ENCODE measurements around the gene WAPL. TPM values are rescaled to one million over a fixed set of nuclear protein-coding genes. Genes with fewer than 3 reads are reported as not detected.

The WAPL gene
- total and polyA plus RNA-seq, 2 of the 13 experiments (the other 11 are each of a cell fraction or from before 2014, with no cell fraction given) = 13.2 to 43.5 TPM

DNA sequence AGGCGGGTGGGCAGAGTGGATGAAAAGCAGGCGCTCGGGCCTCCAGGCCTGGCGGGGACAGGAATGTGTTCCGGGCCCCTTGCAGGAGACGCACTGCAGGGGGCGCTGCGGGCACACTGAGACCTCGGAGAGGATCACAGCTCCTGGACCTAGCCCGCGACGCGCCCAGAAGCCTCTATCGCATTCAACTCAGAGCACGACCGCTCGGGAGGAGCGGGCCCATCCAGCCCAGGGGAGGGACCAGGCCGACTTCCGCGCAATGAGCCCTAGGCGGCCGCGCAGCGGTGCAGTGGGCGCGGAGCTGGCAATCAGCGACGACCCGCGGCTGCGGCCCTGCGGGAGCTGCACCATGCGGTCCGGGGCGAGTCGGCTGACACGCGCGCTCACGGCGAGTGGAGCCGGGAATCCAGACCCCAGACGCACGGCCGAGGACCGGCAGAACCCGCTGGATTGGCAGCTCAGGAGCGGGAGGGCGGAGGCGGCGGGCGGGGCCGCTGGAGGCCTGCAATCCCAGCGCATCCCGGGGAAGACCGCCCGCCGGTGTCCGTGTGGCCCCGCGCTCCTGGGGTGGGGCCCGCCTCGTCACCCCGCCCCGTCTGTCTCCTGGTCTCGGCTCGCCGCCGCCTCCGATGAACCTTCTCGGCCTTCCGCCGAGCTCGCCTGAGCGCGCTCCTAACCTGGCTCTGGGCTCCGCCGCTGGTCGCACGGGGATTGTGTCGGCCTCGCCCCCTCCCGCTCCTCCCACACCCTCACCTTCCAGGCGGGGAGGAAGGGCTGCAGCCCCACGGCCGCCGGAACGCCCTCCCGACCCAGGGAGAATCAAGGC is 121.5 kb downstream of the WAPL start (continued):
- no peak; the same call in 1 of the 2 replicates for TF ChIP-seq RNF219 (CRISPR knock-in tag; IDR thresholded peaks at IDR 0.05)
- TF ChIP-seq PHF21A (CRISPR knock-in tag; IDR thresholded peaks at IDR 0.05) = peak; percentile 97
- TF ChIP-seq PAF1 (CRISPR knock-in tag; IDR thresholded peaks at IDR 0.05) = no peak
- peak; percentile 69; the same call in 1 of the 2 replicates for TF ChIP-seq ZNF589 (CRISPR knock-in tag; conservative IDR thresholded peaks at IDR 0.05)
- peak; percentile 94 for TF ChIP-seq SALL1 (CRISPR knock-in tag; IDR thresholded peaks at IDR 0.05)
- peak; percentile 18; the same call in 1 of the 2 replicates for TF ChIP-seq MIER3 (CRISPR knock-in tag; IDR thresholded peaks at IDR 0.05; ENCODE audit: borderline replicate concordance)
- TF ChIP-seq ZNF644 (CRISPR knock-in tag; IDR thresholded peaks at IDR 0.05; ENCODE audit: low read depth) = no peak
- TF ChIP-seq ZBTB3 (CRISPR knock-in tag; IDR thresholded peaks at IDR 0.05; ENCODE audit: borderline replicate concordance, low read depth) = no peak; the same call in 1 of the 2 replicates
- TF ChIP-seq, protein P1, sequence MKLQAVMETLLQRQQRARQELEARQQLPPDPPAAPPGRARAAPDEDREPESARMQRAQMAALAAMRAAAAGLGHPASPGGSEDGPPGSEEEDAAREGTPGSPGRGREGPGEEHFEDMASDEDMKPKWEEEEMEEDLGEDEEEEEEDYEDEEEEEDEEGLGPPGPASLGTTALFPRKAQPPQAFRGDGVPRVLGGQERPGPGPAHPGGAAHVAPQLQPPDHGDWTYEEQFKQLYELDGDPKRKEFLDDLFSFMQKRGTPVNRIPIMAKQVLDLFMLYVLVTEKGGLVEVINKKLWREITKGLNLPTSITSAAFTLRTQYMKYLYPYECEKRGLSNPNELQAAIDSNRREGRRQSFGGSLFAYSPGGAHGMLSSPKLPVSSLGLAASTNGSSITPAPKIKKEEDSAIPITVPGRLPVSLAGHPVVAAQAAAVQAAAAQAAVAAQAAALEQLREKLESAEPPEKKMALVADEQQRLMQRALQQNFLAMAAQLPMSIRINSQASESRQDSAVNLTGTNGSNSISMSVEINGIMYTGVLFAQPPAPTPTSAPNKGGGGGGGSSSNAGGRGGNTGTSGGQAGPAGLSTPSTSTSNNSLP (IDR thresholded peaks at IDR 0.05; ENCODE audit: low read depth, low read length) = peak; percentile 61; the same call in 1 of the 2 replicates
- peak; percentile 59 for TF ChIP-seq BCL6 (CRISPR knock-in tag; IDR thresholded peaks at IDR 0.05)
- TF ChIP-seq, protein P2, sequence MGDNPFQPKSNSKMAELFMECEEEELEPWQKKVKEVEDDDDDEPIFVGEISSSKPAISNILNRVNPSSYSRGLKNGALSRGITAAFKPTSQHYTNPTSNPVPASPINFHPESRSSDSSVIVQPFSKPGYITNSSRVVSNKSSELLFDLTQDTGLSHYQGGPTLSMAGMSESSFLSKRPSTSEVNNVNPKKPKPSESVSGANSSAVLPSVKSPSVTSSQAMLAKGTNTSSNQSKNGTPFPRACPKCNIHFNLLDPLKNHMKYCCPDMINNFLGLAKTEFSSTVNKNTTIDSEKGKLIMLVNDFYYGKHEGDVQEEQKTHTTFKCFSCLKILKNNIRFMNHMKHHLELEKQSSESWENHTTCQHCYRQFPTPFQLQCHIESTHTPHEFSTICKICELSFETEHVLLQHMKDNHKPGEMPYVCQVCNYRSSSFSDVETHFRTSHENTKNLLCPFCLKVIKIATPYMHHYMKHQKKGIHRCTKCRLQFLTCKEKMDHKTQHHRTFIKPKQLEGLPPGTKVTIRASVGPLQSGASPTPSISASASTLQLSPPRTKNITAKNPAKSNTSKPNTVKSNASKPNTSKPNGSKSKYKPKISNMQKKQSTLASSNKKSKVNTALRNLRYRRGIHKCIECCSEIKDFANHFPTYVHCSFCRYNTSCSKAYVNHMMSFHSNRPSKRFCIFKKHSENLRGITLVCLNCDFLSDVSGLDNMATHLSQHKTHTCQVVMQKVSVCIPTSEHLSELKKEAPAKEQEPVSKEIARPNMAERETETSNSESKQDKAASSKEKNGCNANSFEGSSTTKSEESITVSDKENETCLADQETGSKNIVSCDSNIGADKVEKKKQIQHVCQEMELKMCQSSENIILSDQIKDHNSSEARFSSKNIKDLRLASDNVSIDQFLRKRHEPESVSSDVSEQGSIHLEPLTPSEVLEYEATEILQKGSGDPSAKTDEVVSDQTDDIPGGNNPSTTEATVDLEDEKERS (CRISPR knock-in tag; IDR thresholded peaks at IDR 0.05) = no peak
- TF ChIP-seq ZEB1 (IDR thresholded peaks at IDR 0.05; ENCODE audit: insufficient replicate concordance, low read depth) = no peak
- peak; percentile 56; the same call in 1 of the 2 replicates for TF ChIP-seq RCOR2 (CRISPR knock-in tag; IDR thresholded peaks at IDR 0.05)
- TF ChIP-seq ZNF552 (CRISPR knock-in tag; IDR thresholded peaks at IDR 0.05; ENCODE audit: borderline replicate concordance) = no peak
- peak; percentile 93; the same call in 1 of the 2 replicates for TF ChIP-seq ZNF543 (CRISPR knock-in tag; IDR thresholded peaks at IDR 0.05)
- peak; percentile 93 for TF ChIP-seq ZFP91 (CRISPR knock-in tag; IDR thresholded peaks at IDR 0.05; ENCODE audit: borderline replicate concordance)
- no peak for TF ChIP-seq TRIM22 (IDR thresholded peaks at IDR 0.05)
